Brain microvascular endothelial cell (primary cell): Measurements from ENCODE around the gene AFF1.

Experiments used
- DNase-seq: peaks from one replicate; pipeline ENCODE4 v3.0.0-alpha.2; 2020
- H3K27ac ChIP-seq: fragments of 250-450 bp; sonication (Bioruptor Pico); 2 replicates; pipeline ENCODE4 v1.5.1; 2020; ENCODE audit warnings: mild to moderate bottlenecking, moderate library complexity
- H3K27me3 ChIP-seq: fragments of 250-450 bp; sonication (Bioruptor Pico); replicated peaks from 2 replicates; pipeline ENCODE4 v1.5.1; 2020; ENCODE audit warnings: mild to moderate bottlenecking
- H3K36me3 ChIP-seq: fragments of 250-450 bp; sonication (Bioruptor Pico); replicated peaks from 2 replicates; pipeline ENCODE4 v1.5.1; 2020; ENCODE audit warnings: mild to moderate bottlenecking
- H3K4me3 ChIP-seq: 2 replicates; pipeline ENCODE4 v1.5.1; 2011; ENCODE audit warnings: low read depth, mild to moderate bottlenecking, control low read depth, low read length, moderate library complexity
- in situ Hi-C: cut with HindIII; loops from 2 replicates; pipeline ENCODE4 v1.10.0; 2017; ENCODE audit warnings: low sequenced_read_pairs, low pct_ligation_motif_present
- TF ChIP-seq, protein P1 (sequence below): IDR thresholded peaks from 2 replicates; pipeline ENCODE4 v1.5.1; 2011; ENCODE audit warnings: low read depth, mild to moderate bottlenecking, moderate library complexity, low read length, control low read depth, inconsistent platforms; ENCODE audit errors: missing control alignments

Gene AFF1

DNA sequence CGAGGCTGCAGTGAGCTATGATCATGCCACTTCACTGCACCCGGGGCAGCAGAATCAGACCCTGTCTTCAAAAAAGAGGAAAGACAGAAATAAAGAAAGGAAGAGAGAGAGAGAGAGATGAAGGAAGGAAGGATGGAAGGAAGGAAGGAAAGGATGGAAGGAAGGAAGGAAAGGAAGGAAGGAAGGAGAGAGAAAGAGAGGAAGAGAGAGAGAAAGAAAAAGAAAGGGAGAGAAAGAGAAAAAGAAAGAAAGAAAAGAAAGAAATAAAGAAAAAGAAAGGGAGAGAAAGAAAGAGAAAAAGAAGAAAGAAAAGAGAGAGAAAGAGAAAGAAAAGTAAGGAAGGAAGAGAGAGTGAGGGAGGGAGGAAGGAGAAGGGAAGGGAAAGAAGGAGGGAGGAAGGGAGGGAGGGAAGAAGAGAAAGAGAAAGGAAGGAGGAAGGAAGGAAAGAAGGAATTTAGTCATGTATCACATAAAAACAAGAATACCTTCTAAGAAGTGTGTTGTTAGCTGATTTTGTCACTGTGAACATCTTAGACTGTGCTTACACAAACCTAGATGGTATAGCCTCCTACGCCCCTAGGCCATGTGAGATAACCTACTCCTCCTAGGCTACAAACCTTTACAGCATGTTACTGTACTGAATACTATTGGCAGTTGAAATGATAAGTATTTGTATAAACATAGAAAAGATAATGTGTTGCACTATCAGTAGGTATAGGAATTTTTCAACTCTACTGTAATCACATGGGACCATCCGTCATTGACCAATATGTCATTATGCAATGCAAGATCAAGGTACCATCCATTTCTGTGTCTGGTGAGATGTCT lies 17.4 kb upstream of the AFF1 start:
- Histone ChIP-seq H3K27ac (no peak overlapping the region), H3K4me3 (no peak overlapping the region), H3K36me3 (no peaks in the 10 kb centered on the region), H3K27me3 (no peaks in the 10 kb centered on the region)
- in situ Hi-C loops: no loop called here
- TF ChIP-seq, protein P1, sequence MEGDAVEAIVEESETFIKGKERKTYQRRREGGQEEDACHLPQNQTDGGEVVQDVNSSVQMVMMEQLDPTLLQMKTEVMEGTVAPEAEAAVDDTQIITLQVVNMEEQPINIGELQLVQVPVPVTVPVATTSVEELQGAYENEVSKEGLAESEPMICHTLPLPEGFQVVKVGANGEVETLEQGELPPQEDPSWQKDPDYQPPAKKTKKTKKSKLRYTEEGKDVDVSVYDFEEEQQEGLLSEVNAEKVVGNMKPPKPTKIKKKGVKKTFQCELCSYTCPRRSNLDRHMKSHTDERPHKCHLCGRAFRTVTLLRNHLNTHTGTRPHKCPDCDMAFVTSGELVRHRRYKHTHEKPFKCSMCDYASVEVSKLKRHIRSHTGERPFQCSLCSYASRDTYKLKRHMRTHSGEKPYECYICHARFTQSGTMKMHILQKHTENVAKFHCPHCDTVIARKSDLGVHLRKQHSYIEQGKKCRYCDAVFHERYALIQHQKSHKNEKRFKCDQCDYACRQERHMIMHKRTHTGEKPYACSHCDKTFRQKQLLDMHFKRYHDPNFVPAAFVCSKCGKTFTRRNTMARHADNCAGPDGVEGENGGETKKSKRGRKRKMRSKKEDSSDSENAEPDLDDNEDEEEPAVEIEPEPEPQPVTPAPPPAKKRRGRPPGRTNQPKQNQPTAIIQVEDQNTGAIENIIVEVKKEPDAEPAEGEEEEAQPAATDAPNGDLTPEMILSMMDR: no peak
- no peak for DNase-seq

DNA sequence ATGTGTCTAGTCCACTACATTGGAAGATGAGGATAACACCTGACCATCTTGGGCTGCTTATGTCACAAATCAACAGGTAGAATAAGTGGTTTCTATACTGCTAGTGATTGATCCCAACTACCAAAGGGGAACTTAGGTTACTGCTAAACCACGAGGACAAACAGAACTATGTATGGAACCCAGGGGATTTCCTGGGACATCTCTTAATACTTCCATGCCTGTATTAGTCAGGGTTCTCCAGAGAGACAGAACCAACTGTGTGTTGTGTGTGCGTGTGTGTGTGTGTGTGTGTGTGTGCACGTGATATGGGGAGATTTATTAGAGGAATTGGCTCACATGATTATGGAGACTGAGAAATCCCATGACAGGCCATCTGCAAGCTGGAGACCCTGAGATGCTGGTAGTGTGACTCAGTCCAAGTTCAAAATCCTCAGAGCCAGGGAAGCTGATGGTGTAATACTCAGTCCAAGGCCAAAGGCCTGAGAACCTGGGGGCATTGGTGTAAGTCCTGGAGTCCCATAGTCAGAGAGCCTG lies 16.2 kb upstream of the AFF1 start:
- DNase-seq: peak; percentile 60
- no peaks in the 10 kb centered on the region for H3K27me3 ChIP-seq

GRCh38 chr4:86919561-86920223 lies 15.1 kb upstream of the AFF1 start:
- peak; percentile 77 for DNase-seq
- peak overlapping the region; percentile 68 for H3K27ac ChIP-seq
- in situ Hi-C loops: no loop called here

More for the DNA sequence above, 16.2 kb upstream of the AFF1 start:
- TF ChIP-seq, protein P1: no peak
- peak overlapping the region; percentile 56 for H3K27ac ChIP-seq
- no peak overlapping the region for H3K4me3 ChIP-seq
- H3K36me3 ChIP-seq: no peaks in the 10 kb centered on the region
- in situ Hi-C loops: no loop called here

DNA sequence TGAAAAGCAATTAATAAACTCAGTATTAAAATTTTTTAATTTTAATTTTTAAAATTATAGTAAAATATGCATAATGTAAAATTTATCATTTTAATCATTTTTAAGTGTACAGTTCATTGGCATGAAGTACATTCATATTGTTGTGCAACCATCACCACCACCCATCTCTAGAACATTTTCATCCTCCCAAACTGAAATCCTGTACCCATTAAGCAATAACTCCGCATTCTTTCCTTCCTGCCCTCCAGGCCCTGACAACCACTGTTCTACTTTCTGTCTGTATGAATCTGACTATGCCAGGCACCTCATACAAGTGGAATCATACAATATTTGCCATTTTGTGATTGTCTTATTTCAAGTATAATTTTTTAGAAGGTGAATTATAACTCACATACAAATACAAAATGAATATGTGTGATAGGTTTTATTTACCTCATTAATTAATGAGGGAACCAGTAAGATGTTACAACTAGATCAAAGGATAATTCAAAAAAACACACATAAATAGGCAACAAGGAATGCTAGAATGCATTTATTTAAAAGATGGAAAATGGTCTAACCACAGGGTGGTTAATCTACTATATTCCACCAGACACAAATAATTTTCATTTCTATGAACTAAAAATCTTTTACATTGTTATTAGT lies 13.1 kb upstream of the AFF1 start:
- Histone ChIP-seq H3K27ac (no peak overlapping the region), H3K36me3 (no peaks in the 10 kb centered on the region), H3K27me3 (no peaks in the 10 kb centered on the region), H3K4me3 (no peak overlapping the region)
- in situ Hi-C loops: no loop called here
- no peak for DNase-seq
- TF ChIP-seq, protein P1: no peak

More at GRCh38 chr4:86919561-86920223, 15.1 kb upstream of the AFF1 start:
- Histone ChIP-seq H3K27me3 (no peaks in the 10 kb centered on the region), H3K4me3 (no peak overlapping the region), H3K36me3 (no peaks in the 10 kb centered on the region)
- TF ChIP-seq, protein P1: no peak

GRCh38 chr4:86924811-86925210 lies 10.0 kb upstream of the AFF1 start:
- Histone ChIP-seq H3K4me3 (no peak overlapping the region), H3K27me3 (no peaks in the 10 kb centered on the region), H3K27ac (peak overlapping the region; percentile 60), H3K36me3 (no peaks in the 10 kb centered on the region)
- DNase-seq: peak; percentile 50
- TF ChIP-seq, protein P1: no peak
- in situ Hi-C loops: loop anchor here (25.0 kb wide), 1 partner anchor 187 kb away; no protein-coding TSS in a partner anchor
